Measurements from ENCODE around the gene CCL14.
"Not testable (repeated sequence)": the region's sequence is repeated elsewhere in the genome, so short reads cannot be mapped to it uniquely, and the experiment has no call there.

The CCL14 gene

DNA sequence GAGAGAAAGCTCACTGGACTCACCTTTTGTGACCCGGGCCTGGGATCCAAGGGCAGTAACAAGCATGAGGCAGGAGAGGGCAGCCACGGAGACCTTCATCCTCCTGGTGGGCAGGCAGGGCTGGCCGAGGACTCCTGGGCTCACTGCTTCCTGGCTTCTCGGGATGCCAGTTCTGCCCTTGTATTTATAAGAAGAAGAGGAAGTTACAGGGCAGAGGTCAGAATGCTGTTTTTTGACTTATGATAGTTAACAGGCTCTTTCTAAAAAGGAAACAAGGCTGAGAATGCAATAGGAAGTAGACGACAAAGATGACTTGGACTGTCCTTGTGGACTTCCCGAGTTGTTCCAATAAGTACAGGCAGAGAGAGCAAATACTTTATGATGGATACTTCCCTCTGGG lies 31.3 kb upstream of the CCL14 start, which contains the start of gene CCL23:
CCL23 (minus strand) TSS at position 174 of the 400 bp plus-strand sequence; CDS start at position 99, 75 bp downstream.
- TF ChIP-seq, protein P1, sequence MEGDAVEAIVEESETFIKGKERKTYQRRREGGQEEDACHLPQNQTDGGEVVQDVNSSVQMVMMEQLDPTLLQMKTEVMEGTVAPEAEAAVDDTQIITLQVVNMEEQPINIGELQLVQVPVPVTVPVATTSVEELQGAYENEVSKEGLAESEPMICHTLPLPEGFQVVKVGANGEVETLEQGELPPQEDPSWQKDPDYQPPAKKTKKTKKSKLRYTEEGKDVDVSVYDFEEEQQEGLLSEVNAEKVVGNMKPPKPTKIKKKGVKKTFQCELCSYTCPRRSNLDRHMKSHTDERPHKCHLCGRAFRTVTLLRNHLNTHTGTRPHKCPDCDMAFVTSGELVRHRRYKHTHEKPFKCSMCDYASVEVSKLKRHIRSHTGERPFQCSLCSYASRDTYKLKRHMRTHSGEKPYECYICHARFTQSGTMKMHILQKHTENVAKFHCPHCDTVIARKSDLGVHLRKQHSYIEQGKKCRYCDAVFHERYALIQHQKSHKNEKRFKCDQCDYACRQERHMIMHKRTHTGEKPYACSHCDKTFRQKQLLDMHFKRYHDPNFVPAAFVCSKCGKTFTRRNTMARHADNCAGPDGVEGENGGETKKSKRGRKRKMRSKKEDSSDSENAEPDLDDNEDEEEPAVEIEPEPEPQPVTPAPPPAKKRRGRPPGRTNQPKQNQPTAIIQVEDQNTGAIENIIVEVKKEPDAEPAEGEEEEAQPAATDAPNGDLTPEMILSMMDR (IDR thresholded peaks at IDR 0.05; ENCODE audit: low read length): no peak
- TF ChIP-seq EZH2phosphoT487 (IDR thresholded peaks at IDR 0.05; ENCODE audit: low read length) (no peak), EZH2 (optimal IDR thresholded peaks at IDR 0.05; ENCODE audit: low read depth, low read length) (no peak)
- Histone ChIP-seq H3K4me3 (ENCODE audit: low read length) (no peak within 1 kb of the TSS), H3K4me1 (ENCODE audit: low read length) (peaks cover 12% of the 10 kb centered on the region), H2AFZ (ENCODE audit: low read length) (no peak within 1 kb of the TSS), H3K9me2 (replicated peaks; ENCODE audit: insufficient read depth, low read length) (no peaks in the 10 kb centered on the region), H4K20me1 (ENCODE audit: insufficient read depth, low read length) (no peaks in the 10 kb centered on the region), H3K36me3 (replicated peaks; ENCODE audit: insufficient read depth, low read length) (no peaks in the 10 kb centered on the region), H3K9ac (ENCODE audit: low read length) (no peak within 1 kb of the TSS), H3K27ac (ENCODE audit: low read length) (no peak within 1 kb of the TSS), H3K27me3 (replicated peaks; ENCODE audit: insufficient read depth, low read length) (no peaks in the 10 kb centered on the region), H3F3A (ENCODE audit: insufficient read depth, low read length) (peaks cover 5% of the 10 kb centered on the region; the same call in 1 of the 2 replicates), H3K9me3 (replicated peaks; ENCODE audit: insufficient read depth, low read length) (no peaks in the 10 kb centered on the region), H3K79me2 (ENCODE audit: low read length) (no peaks in the 10 kb centered on the region), H3K4me2 (ENCODE audit: low read depth, low read length) (no peak within 1 kb of the TSS)
- no peak for DNase-seq

DNA sequence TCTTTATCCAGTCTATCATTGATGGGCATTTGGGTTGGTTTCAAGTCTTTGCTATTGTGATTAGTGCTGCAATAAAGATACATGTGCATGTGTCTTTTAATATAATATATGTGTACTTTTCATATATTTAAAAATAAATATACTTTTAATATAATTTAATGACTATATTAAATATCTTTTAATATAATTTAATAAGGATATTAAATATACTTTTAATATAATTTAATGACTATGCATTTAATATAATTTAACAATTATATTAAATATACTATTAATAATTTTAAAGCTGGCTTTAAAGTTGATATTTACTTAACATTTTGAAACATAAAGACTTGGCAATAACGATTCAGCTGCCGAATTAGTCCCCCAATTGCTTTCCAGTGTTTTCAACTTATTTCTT lies 30.0 kb upstream of the CCL14 start:
- Histone ChIP-seq H3K27ac (ENCODE audit: low read length) (no peak overlapping the region), H3F3A (ENCODE audit: insufficient read depth, low read length) (peaks cover 5% of the 10 kb centered on the region; the same call in 1 of the 2 replicates)
- TF ChIP-seq, protein P1 (IDR thresholded peaks at IDR 0.05; ENCODE audit: low read length): no peak
- TF ChIP-seq EZH2 (optimal IDR thresholded peaks at IDR 0.05; ENCODE audit: low read depth, low read length) (no peak), EZH2phosphoT487 (IDR thresholded peaks at IDR 0.05; ENCODE audit: low read length) (no peak)

DNA sequence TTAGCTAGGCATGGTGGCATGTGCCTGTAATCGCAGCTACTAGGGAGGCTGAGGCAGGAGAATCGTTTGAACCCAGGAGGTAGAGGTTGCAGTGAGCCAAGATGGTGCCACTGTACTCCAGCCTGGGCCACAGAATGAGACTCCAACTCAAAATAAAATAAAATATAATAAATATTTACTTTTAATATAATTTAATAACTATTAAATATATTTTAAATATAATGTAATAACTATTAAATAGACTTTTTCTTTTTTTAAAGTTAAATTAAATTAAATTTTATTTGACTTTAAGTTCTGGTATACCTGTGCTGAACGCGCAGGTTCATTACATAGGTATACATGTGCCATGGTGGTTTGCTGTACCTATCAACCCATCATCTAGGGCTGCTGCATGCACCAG lies 29.4 kb upstream of the CCL14 start:
- H3K9me2 ChIP-seq (replicated peaks; ENCODE audit: insufficient read depth, low read length); H3K27ac ChIP-seq (ENCODE audit: low read length); H3K27me3 ChIP-seq (replicated peaks; ENCODE audit: insufficient read depth, low read length); H3K4me2 ChIP-seq (ENCODE audit: low read depth, low read length); H3K4me3 ChIP-seq (ENCODE audit: low read length); H3K9ac ChIP-seq (ENCODE audit: low read length); H3K36me3 ChIP-seq (replicated peaks; ENCODE audit: insufficient read depth, low read length); H3K79me2 ChIP-seq (ENCODE audit: low read length); H3K9me3 ChIP-seq (replicated peaks; ENCODE audit: insufficient read depth, low read length); H4K20me1 ChIP-seq (ENCODE audit: insufficient read depth, low read length); H2AFZ ChIP-seq (ENCODE audit: low read length); H3F3A ChIP-seq (ENCODE audit: insufficient read depth, low read length); DNase-seq: not testable (repeated sequence)
- peaks cover 12% of the 10 kb centered on the region for H3K4me1 ChIP-seq (ENCODE audit: low read length)

More for the DNA sequence above, 30.0 kb upstream of the CCL14 start:
- Histone ChIP-seq H3K4me3 (ENCODE audit: low read length) (no peak overlapping the region), H3K9me2 (replicated peaks; ENCODE audit: insufficient read depth, low read length) (no peaks in the 10 kb centered on the region), H3K4me1 (ENCODE audit: low read length) (peaks cover 12% of the 10 kb centered on the region), H3K9me3 (replicated peaks; ENCODE audit: insufficient read depth, low read length) (no peaks in the 10 kb centered on the region), H3K27me3 (replicated peaks; ENCODE audit: insufficient read depth, low read length) (no peaks in the 10 kb centered on the region), H3K4me2 (ENCODE audit: low read depth, low read length) (no peak overlapping the region), H2AFZ (ENCODE audit: low read length) (no peak overlapping the region), H4K20me1 (ENCODE audit: insufficient read depth, low read length) (no peaks in the 10 kb centered on the region), H3K79me2 (ENCODE audit: low read length) (no peaks in the 10 kb centered on the region), H3K9ac (ENCODE audit: low read length) (no peak overlapping the region), H3K36me3 (replicated peaks; ENCODE audit: insufficient read depth, low read length) (no peaks in the 10 kb centered on the region)
- DNase-seq: no peak

DNA sequence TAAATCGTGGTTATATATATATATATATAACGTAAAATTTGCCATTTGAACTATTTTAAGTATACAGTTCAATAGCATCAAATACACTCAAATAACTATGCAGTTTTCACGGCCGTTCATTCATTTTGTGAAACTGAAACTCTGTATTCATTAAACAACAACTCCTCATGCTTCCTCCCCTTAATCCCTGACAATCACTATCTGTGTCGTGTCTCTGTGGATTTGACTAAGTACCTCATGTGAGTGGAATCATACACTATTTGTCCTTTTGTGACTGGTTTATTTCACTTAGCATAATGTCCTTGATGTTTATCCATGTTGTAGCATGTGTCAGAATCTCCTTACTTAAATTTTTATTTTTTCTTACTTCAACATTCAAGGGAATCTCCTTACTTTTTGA lies 28.4 kb upstream of the CCL14 start:
- Histone ChIP-seq H3K4me1 (ENCODE audit: low read length) (peaks cover 12% of the 10 kb centered on the region), H3K27ac (ENCODE audit: low read length) (peak overlapping the region; percentile 18; the same call in 1 of the 2 replicates), H3K9me3 (replicated peaks; ENCODE audit: insufficient read depth, low read length) (no peaks in the 10 kb centered on the region), H3K4me2 (ENCODE audit: low read depth, low read length) (peak overlapping the region; percentile 47), H2AFZ (ENCODE audit: low read length) (no peak overlapping the region), H3K9ac (ENCODE audit: low read length) (no peak overlapping the region), H3K4me3 (ENCODE audit: low read length) (no peak overlapping the region), H3F3A (ENCODE audit: insufficient read depth, low read length) (peaks cover 5% of the 10 kb centered on the region; the same call in 1 of the 2 replicates), H3K36me3 (replicated peaks; ENCODE audit: insufficient read depth, low read length) (no peaks in the 10 kb centered on the region), H3K79me2 (ENCODE audit: low read length) (no peaks in the 10 kb centered on the region), H3K27me3 (replicated peaks; ENCODE audit: insufficient read depth, low read length) (no peaks in the 10 kb centered on the region), H3K9me2 (replicated peaks; ENCODE audit: insufficient read depth, low read length) (no peaks in the 10 kb centered on the region), H4K20me1 (ENCODE audit: insufficient read depth, low read length) (no peaks in the 10 kb centered on the region)
- TF ChIP-seq, protein P1 (IDR thresholded peaks at IDR 0.05; ENCODE audit: low read length): no peak
- TF ChIP-seq EZH2phosphoT487 (IDR thresholded peaks at IDR 0.05; ENCODE audit: low read length) (no peak), EZH2 (optimal IDR thresholded peaks at IDR 0.05; ENCODE audit: low read depth, low read length) (no peak)
- DNase-seq: peak; percentile 41
